ENCODE data around the gene ARMC9. TPM values are rescaled to one million over a fixed set of nuclear protein-coding genes. Genes with fewer than 3 reads are reported as not detected.
"Not testable (repeated sequence)": the region's sequence is repeated elsewhere in the genome, so short reads cannot be mapped to it uniquely, and the experiment has no call there.

The ARMC9 gene
- total RNA-seq, 1 experiment from 2014 or later, result 15.2 TPM

GRCh38 chr2:231364961-231365810 is 166.8 kb downstream of the ARMC9 start:
- H3K27me3 ChIP-seq, result no peaks in the 10 kb centered on the region
- DNase-seq, result peak; percentile 44
- no peak overlapping the region for H3K4me3 ChIP-seq
- H3K36me3 ChIP-seq, result no peaks in the 10 kb centered on the region
- H3K9me3 ChIP-seq, result no peaks in the 10 kb centered on the region

- H3K4me3 ChIP-seq, result no peak overlapping the region
- DNase-seq, result no peak
- no peaks in the 10 kb centered on the region for H3K27me3 ChIP-seq
- no peaks in the 10 kb centered on the region for H3K36me3 ChIP-seq
- no peaks in the 10 kb centered on the region for H3K9me3 ChIP-seq
Observed at GRCh38 chr2:231367178-231367577, 168.7 kb downstream of the ARMC9 start.

- no peak overlapping the region for H3K4me3 ChIP-seq
- H3K9me3 ChIP-seq, result no peaks in the 10 kb centered on the region
- H3K27me3 ChIP-seq, result no peaks in the 10 kb centered on the region
- no peak for DNase-seq
- H3K36me3 ChIP-seq, result no peaks in the 10 kb centered on the region
Observed at GRCh38 chr2:231369580-231370428, 171.4 kb downstream of the ARMC9 start.

GRCh38 chr2:231370429-231370748 is 172.0 kb downstream of the ARMC9 start:
- no peaks in the 10 kb centered on the region for H3K27me3 ChIP-seq
- no peaks in the 10 kb centered on the region for H3K9me3 ChIP-seq
- H3K4me3 ChIP-seq, result no peak overlapping the region
- no peak for DNase-seq
- H3K36me3 ChIP-seq, result no peaks in the 10 kb centered on the region

DNA sequence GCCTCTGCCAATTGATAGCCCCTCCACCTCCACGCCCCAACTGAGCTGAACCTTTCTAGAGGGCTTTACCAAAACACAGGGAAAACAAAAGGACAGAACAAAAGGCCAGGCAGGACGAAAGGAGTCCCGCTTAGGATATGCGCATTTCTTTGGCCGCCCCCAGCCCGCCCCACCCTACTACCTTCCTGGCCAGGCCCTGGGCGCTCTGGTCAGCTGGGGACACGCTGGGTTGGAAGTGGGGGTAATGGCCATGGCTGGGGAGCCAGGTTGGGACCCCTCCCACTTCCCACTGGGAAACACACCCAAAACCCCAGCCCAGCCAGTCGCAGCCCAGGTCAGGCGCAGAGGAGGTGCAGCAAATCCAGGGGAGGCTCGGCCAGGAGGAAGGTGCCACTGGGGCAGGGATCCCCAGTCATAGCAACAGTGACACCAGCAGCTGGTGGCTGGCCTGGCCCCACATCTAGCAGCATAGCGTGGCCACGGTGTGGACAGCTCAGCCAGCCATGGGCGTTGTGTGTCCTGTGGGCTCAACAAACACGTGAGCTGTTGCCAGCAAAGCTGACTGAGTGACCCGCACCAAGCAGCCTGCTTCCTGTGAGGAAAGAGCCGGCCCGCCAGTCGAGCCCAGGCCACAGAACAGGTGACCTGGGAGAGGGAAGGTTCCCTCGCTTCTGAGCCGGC is 172.5 kb downstream of the ARMC9 start:
- no peak overlapping the region for H3K4me3 ChIP-seq
- no peaks in the 10 kb centered on the region for H3K9me3 ChIP-seq
- DNase-seq, result no peak
- no peaks in the 10 kb centered on the region for H3K27me3 ChIP-seq
- no peaks in the 10 kb centered on the region for H3K36me3 ChIP-seq

DNA sequence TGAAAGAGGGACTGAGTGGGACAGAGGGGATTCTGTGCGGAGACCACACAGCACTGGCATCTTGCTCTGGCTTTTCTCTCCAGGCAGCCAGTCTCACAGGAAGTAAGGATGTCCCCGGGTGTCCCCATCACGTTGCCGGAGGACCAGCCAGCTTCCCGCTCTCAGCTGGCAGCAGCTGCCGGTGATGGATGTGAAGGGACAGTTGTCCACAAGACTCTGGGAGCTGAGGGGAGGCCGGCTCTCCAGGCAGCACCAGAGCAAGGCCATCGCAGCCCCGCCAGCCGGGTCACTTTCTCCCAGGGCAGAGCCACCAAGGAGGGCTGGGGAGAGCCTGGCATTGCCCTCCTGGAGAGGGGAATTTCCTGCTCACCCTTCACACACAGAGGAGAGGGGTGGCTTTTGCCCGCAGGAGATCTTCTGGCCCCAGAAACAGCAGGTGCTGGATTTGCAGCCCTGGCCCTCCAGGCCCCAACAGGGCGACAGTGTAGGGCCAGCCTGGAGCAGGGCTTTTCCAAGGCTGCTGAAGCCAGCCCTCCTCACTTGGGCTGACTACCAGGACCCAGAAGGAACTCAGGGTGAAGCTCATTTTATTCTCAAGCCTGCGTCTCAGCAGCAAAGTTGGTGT is 173.1 kb downstream of the ARMC9 start:
- no peaks in the 10 kb centered on the region for H3K9me3 ChIP-seq
- no peak for DNase-seq
- H3K27me3 ChIP-seq, result no peaks in the 10 kb centered on the region
- no peaks in the 10 kb centered on the region for H3K36me3 ChIP-seq
- H3K4me3 ChIP-seq, result no peak overlapping the region

DNA sequence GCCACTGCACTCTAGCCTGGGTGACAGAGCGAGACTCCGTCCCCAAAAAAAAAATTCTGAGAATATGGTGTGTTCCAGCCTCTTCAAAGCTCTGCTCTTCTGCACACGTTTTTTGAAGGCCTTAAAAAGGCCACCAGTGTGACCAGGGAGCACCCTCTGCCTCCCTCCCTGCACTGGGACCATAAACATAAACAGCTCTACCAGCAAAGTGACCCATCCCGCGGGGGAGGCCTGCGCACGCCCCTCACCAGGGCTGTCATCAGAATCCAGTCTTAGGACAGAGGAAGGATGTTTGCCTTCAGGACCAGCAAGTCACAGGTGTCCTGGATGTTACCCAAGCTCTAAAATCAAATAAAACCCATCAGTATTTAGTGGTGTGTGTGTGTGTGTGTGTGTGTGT is 173.9 kb downstream of the ARMC9 start:
- Histone ChIP-seq H3K4me3 (no peak overlapping the region), H3K27me3 (no peaks in the 10 kb centered on the region), H3K9me3 (no peaks in the 10 kb centered on the region), H3K36me3 (no peaks in the 10 kb centered on the region)
- no peak for DNase-seq

DNA sequence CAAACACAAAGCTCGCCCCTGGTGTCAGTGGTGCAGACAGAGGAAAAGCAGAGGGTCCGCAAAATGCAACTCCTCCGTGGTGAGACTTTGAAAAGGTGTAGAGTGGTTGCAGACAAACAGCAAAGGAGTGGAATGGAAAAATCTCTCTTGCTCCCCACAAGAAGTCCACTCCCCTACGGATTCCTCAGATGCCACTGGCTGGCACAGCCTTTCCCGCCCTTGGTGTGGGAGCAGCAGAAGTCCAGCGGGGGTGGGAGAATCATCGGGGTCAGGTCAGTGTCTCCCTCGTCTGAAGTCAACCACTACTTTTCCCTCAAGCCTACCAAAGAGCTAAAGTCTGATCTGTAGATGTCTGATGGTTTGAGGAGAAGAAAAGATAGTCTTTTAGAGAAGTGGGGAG is 174.8 kb downstream of the ARMC9 start:
- Histone ChIP-seq H3K9me3 (no peaks in the 10 kb centered on the region), H3K4me3 (no peak overlapping the region), H3K27me3 (no peaks in the 10 kb centered on the region), H3K36me3 (no peaks in the 10 kb centered on the region)
- DNase-seq, result no peak

- Histone ChIP-seq H3K27me3 (no peaks in the 10 kb centered on the region), H3K36me3 (no peaks in the 10 kb centered on the region), H3K9me3 (no peaks in the 10 kb centered on the region), H3K4me3 (no peak overlapping the region)
- DNase-seq, result no peak
Observed at GRCh38 chr2:231373786-231374349, 175.4 kb downstream of the ARMC9 start.

GRCh38 chr2:231374771-231375170 is 176.3 kb downstream of the ARMC9 start:
- H3K4me3 ChIP-seq, result no peak overlapping the region
- H3K9me3 ChIP-seq, result no peaks in the 10 kb centered on the region
- no peaks in the 10 kb centered on the region for H3K36me3 ChIP-seq
- DNase-seq, result no peak
- H3K27me3 ChIP-seq, result no peaks in the 10 kb centered on the region

DNA sequence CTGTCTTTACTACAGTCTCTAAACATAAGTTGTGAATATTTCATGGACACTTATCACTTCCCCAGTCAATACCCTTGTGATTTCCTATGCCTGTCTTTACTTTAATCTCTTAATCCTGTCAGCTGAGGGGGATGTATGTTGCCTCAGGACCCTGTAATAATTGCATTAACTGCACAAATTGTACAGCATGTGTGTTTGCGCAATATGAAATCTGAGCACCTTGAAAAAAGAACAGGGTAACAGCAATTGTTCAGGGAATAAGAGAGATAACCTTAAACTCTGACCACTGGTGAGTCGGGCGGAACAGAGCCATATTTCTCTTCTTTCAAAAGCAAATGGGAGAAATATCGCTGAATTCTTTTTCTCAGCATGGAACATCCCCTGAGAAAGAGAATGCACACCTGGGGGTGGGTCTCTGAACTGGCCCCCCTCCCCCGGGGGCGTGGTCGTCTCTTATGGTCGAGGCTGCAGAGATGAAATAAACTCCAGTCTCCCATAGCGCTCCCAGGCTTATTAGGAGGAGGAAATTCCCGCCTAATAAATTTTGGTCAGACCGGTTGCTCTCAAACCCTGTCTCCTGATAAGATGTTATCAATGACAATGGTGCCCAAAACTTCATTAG is 177.7 kb downstream of the ARMC9 start:
- H3K36me3 ChIP-seq, DNase-seq, H3K27me3 ChIP-seq, H3K9me3 ChIP-seq, H3K4me3 ChIP-seq: not testable (repeated sequence)

GRCh38 chr2:231376857-231377256 is 178.4 kb downstream of the ARMC9 start:
- Histone ChIP-seq H3K27me3 (no peaks in the 10 kb centered on the region), H3K36me3 (no peaks in the 10 kb centered on the region), H3K4me3 (no peak overlapping the region), H3K9me3 (no peaks in the 10 kb centered on the region)
- DNase-seq, result no peak

DNA sequence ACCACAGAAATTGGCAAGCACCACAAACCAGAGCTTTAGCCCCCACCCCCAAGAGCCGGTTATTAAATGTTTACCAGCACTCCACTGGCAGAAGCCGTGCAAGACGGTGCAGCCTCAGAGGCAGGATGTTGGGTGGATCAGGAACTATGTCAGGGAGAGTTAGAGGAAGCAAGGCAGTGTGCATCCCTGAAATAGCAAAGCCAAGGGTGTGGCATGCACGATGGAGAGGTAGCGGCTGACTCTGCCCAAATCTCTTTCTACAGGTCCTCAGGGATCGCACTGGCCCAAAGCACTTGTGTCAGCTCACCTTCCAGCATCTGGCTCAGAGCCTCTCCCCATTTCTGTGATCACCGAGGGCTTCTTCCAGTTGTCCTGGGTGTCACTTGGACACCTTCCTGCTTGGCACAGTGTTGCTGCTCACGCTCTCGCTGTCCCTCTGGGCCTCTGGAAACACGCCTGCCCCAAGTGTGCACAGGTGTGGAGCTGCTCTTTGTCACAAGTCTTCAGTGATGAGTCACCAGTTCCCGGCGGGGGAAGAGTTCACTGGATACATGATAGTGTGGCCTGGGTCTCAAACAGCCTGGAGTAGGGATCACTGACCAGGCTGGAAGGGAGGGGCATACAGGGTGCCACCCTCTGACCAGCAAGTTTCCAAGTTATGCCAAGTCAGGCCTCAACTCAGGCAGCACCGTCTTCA is 179.7 kb downstream of the ARMC9 start:
- DNase-seq, result no peak
- Histone ChIP-seq H3K4me3 (no peak overlapping the region), H3K36me3 (no peaks in the 10 kb centered on the region), H3K27me3 (no peaks in the 10 kb centered on the region), H3K9me3 (no peaks in the 10 kb centered on the region)

DNA sequence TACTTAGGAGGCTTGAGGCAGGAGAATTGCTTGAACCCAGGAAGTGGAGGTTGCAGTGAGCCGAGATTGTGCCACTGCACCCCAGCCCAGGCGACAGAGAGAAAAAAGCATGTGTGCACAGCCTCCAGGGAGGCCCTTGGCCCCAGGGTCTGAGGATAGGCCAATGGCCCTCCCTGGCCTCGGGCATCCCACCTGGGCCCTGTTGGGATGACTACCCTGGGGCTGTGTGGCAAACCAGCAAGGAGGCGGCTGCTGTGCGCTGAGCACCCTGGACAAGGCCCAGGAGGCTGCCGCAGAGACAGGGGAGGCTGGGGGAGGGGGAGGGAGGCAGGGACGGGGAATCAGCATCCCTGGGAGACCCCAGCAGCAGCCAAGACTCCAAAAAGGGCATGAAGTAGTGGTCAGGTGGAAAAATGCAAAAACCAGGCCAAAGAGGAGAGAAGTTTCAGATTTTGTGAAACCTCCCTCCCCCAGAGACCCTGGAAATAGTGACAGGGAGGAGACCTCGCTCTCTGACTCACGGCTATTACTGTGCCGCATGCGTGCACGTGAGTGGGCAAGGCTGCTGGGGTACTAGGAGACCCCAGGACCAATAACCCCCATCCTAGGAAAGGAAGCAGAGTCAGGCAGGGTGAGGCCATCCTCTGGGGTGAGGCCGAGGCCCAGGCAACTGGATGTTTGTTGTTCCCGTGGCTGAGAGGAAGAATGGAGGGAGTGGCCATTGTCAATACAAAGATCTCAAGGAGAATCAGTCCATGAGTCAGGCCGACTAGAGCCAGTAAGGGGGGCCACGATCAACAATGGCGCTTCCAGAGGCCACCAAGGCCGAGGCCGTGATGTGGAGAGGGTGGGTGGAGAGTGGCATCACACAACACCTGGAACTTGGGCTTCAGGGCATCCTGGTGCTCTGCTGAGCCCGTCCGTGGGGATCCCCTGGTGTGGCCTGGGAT is 181.1 kb downstream of the ARMC9 start:
- Histone ChIP-seq H3K27me3 (no peaks in the 10 kb centered on the region), H3K9me3 (peaks cover 2% of the 10 kb centered on the region; the same call in 1 of the 2 replicates)
- no peak for DNase-seq

GRCh38 chr2:231380307-231380706 is 181.9 kb downstream of the ARMC9 start:
- Histone ChIP-seq H3K27me3 (no peaks in the 10 kb centered on the region), H3K9me3 (peaks cover 10% of the 10 kb centered on the region), H3K36me3 (no peaks in the 10 kb centered on the region), H3K4me3 (no peak overlapping the region)
- no peak for DNase-seq

More for the DNA sequence above, 181.1 kb downstream of the ARMC9 start:
- no peaks in the 10 kb centered on the region for H3K36me3 ChIP-seq
- H3K4me3 ChIP-seq, result no peak overlapping the region
